ENCODE measurements around the gene KIAA0753. TPM values are rescaled to one million over a fixed set of nuclear protein-coding genes. Genes with fewer than 3 reads are reported as not detected.

The KIAA0753 gene
- total RNA-seq, 2 donors from 2014 or later, result 17.7 to 21.6 TPM

- intact Hi-C loops (cut with DNase I), result no loop called here
- DNase-seq (ENCODE audit: low spot score), result peak; percentile 95
These were observed 11.5 kb upstream of the KIAA0753 start for GRCh38 chr17:6651919-6652452.

GRCh38 chr17:6651354-6651918 lies 10.9 kb upstream of the KIAA0753 start, which contains the start of the genes C17orf100 and MED31:
C17orf100 (plus strand) TSS chr17:6651762; CDS start chr17:6651914, 152 bp downstream.
MED31 (minus strand) TSS chr17:6651605; CDS start chr17:6651528, 77 bp downstream.
- intact Hi-C loops (cut with DNase I), result no loop called here
- peak; percentile 98 for DNase-seq (ENCODE audit: low spot score)

GRCh38 chr17:6648181-6648580 lies 7.7 kb upstream of the KIAA0753 start:
- no peak for DNase-seq (ENCODE audit: low spot score)
- intact Hi-C loops (cut with DNase I), result loop anchor here in 1 of 2 donors (10.0 kb wide), 1 partner anchor 173 kb away; no protein-coding TSS in a partner anchor

GRCh38 chr17:6643451-6644125 lies 3.1 kb upstream of the KIAA0753 start:
- intact Hi-C loops (cut with DNase I), result loop anchor here in 1 of 2 donors (10.0 kb wide), 1 partner anchor 169 kb away; no protein-coding TSS in a partner anchor
- DNase-seq (ENCODE audit: low spot score), result no peak

- no peak for DNase-seq (ENCODE audit: low spot score)
- intact Hi-C loops (cut with DNase I), result loop anchor here in 1 of 2 donors (10.0 kb wide), 1 partner anchor 168 kb away; no protein-coding TSS in a partner anchor
These were observed 2.1 kb upstream of the KIAA0753 start for GRCh38 chr17:6642592-6642991.

- DNase-seq (ENCODE audit: low spot score), result no peak
- intact Hi-C loops (cut with DNase I), result loop anchor here in 1 of 2 donors (10.0 kb wide), 1 partner anchor 167 kb away; no protein-coding TSS in a partner anchor
These were observed 844 bp upstream of the KIAA0753 start for GRCh38 chr17:6641247-6641863.

- intact Hi-C loops (cut with DNase I), result loop anchor here (10.0 kb wide), 1 partner anchor 165 kb away; no protein-coding TSS in a partner anchor
- peak; percentile 90 for DNase-seq (ENCODE audit: low spot score)
These were observed 650 bp downstream of the KIAA0753 start for GRCh38 chr17:6639586-6640535.

GRCh38 chr17:6639014-6639585 lies 1.4 kb downstream of the KIAA0753 start:
- intact Hi-C loops (cut with DNase I), result loop anchor here in 1 of 2 donors (10.0 kb wide), 1 partner anchor 164 kb away; no protein-coding TSS in a partner anchor
- no peak for DNase-seq (ENCODE audit: low spot score)

- intact Hi-C loops (cut with DNase I), result loop anchor here in 1 of 2 donors (10.0 kb wide), 1 partner anchor 163 kb away; no protein-coding TSS in a partner anchor
- DNase-seq (ENCODE audit: low spot score), result peak; percentile 81
These were observed 2.2 kb downstream of the KIAA0753 start for GRCh38 chr17:6638046-6638908.

GRCh38 chr17:6637458-6637840 lies 3.1 kb downstream of the KIAA0753 start:
- DNase-seq (ENCODE audit: low spot score), result no peak
- intact Hi-C loops (cut with DNase I), result loop anchor here in 1 of 2 donors (10.0 kb wide), 1 partner anchor 163 kb away; no protein-coding TSS in a partner anchor

GRCh38 chr17:6636616-6637457 lies 3.7 kb downstream of the KIAA0753 start:
- DNase-seq (ENCODE audit: low spot score), result no peak
- intact Hi-C loops (cut with DNase I), result loop anchor here in 1 of 2 donors (10.0 kb wide), 1 partner anchor 162 kb away; no protein-coding TSS in a partner anchor

GRCh38 chr17:6636105-6636504 lies 4.4 kb downstream of the KIAA0753 start:
- intact Hi-C loops (cut with DNase I), result loop anchor here in 1 of 2 donors (10.0 kb wide), 1 partner anchor 161 kb away; no protein-coding TSS in a partner anchor
- DNase-seq (ENCODE audit: low spot score), result no peak

- DNase-seq (ENCODE audit: low spot score), result no peak
- intact Hi-C loops (cut with DNase I), result loop anchor here in 1 of 2 donors (10.0 kb wide), 1 partner anchor 158 kb away; no protein-coding TSS in a partner anchor
These were observed 7.2 kb downstream of the KIAA0753 start for GRCh38 chr17:6633263-6633662.

- intact Hi-C loops (cut with DNase I), result loop anchor here in 1 of 2 donors (10.0 kb wide), 1 partner anchor 158 kb away; no protein-coding TSS in a partner anchor
- no peak for DNase-seq (ENCODE audit: low spot score)
These were observed 8.0 kb downstream of the KIAA0753 start for GRCh38 chr17:6632530-6632929.

- intact Hi-C loops (cut with DNase I), result loop anchor here in 1 of 2 donors (10.0 kb wide), 1 partner anchor 156 kb away; no protein-coding TSS in a partner anchor
- DNase-seq (ENCODE audit: low spot score), result no peak
These were observed 10.1 kb downstream of the KIAA0753 start for GRCh38 chr17:6630390-6630789.

- no peak for DNase-seq (ENCODE audit: low spot score)
- intact Hi-C loops (cut with DNase I), result no loop called here
These were observed 13.5 kb downstream of the KIAA0753 start for GRCh38 chr17:6627019-6627418.

Measured in posterior vena cava (tissue), 2 donors.